Measurements from ENCODE around the gene MEX3A. TPM values are rescaled to one million over a fixed set of nuclear protein-coding genes. Genes with fewer than 3 reads are reported as not detected.

Gene MEX3A
- total RNA-seq, 6 donors from 2014 or later = 0.26 to 2.0 (median 1.00) TPM; not detected in 1

DNA sequence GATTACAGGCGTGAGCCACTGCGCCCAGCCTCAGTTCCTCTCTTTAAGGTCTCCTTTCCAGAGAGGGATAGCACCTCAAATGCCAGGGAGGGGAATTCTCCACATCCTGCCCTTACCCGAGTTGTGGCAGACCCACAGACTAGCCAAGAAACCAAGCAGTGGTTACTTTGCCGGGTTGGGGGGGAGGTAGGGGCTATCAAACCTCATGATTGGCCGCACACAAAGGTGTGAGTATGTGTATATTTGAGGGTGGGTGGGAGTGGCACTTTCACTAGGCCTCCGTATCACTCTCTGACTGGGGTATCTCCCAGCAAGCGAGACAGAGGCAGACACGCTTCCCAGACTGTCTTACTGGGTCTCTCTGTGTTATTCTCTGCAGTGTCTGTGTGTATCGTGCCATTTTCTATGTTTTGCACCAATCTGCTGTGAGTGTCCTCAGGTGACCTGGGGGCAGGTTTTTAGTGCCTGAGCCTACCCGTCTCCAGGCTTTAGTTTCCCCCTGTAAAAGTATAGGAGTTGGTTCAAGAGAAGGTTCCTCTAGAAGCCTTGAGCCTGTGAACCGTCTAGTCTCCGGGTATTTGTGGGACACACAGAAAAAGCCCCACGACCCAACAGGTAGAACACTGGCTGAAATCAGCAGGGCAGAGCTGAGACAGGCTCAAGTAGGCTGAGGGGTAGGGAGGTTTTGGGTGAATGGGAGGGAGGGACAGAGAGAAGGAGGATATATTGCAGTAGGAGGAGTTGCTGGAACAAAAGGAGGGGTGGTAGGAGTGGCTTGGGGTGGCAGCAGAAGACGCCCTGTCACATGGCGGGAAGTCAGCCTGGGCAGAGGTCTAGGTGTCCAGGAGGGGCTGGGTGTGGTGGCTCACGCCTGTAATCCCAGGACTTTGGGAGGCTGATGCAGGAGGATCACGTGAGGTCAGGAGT is 42.6 kb upstream of the MEX3A start:
- Histone ChIP-seq H3K4me3 (peak overlapping the region in 1 of 4 donors; percentile 40), H3K36me3 (peaks cover 0 to 6% (median 3%) of the 10 kb centered on the region in 4 donors), H3K4me1 (peaks cover 98 to 100% (median 99%) of the 10 kb centered on the region in 4 donors), H3K9me3 (no peaks in the 10 kb centered on the region), H3K27ac (peak overlapping the region; percentile 94 to 98 (median 96)), H3K27me3 (no peaks in the 10 kb centered on the region)
- DNase-seq (peak in 1 of 2 donors; percentile 79), ATAC-seq (ENCODE audit: low FRiP score in 2 of 2) (peak in 1 of 2 donors; percentile 3)
- TF ChIP-seq POLR2A (IDR thresholded peaks at IDR 0.05) (peak in 2 of 4 donors; percentile 9 to 40), EP300 (IDR thresholded peaks at IDR 0.05) (no peak), POLR2AphosphoS5 (IDR thresholded peaks at IDR 0.05) (peak; percentile 41 to 66)
- TF ChIP-seq, protein P1, sequence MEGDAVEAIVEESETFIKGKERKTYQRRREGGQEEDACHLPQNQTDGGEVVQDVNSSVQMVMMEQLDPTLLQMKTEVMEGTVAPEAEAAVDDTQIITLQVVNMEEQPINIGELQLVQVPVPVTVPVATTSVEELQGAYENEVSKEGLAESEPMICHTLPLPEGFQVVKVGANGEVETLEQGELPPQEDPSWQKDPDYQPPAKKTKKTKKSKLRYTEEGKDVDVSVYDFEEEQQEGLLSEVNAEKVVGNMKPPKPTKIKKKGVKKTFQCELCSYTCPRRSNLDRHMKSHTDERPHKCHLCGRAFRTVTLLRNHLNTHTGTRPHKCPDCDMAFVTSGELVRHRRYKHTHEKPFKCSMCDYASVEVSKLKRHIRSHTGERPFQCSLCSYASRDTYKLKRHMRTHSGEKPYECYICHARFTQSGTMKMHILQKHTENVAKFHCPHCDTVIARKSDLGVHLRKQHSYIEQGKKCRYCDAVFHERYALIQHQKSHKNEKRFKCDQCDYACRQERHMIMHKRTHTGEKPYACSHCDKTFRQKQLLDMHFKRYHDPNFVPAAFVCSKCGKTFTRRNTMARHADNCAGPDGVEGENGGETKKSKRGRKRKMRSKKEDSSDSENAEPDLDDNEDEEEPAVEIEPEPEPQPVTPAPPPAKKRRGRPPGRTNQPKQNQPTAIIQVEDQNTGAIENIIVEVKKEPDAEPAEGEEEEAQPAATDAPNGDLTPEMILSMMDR (IDR thresholded peaks at IDR 0.05) = no peak
- WGBS, 2 donors = 59 to 68% methylated on average over 16 to 17 of the region's 17 CpGs

DNA sequence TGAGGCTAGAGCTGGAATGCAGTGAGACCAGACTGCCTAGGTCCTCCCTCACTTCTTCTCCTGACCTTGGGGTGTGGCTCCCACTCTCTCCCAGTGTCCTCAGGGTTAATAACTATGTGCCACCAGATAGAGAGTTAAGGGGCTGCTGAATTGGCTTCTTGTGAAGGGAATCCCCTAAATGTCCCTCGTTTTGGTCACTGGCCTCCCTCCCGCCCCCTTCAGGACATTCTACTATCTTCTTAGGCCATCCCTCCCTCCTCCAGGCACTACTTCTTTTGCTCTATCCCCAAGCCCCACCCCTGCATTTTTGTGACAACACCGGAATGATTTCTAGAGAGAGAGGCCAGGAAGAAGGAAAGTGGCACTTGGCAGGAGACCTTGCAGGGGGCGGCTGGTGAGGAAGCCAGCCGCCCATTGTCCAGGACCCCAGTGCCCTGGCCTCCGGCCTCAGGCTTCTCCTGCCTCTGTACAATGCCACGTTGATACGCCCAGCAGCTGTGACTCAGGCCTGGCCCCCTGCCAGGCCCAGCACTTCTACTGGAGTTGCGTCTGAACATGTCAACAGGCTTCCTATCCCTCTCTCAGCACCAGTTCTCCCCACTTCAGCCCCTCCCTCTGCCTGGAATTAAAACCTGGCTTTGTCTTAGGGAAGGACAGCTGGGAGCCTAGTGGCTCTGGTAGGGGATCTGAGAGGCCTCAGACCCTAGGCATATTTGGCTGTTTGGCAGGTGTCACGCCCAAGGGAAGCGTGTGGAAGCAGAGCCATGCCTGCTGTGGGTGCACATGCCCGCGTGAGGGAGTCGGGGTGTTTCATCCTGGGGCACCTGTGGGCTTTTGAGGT is 41.3 kb upstream of the MEX3A start:
- peak overlapping the region in 3 of 4 donors; percentile 9 to 40 (median 35) for H3K4me3 ChIP-seq
- H3K36me3 ChIP-seq = peaks cover 0 to 6% (median 3%) of the 10 kb centered on the region in 4 donors
- H3K4me1 ChIP-seq = peaks cover 98 to 100% (median 99%) of the 10 kb centered on the region in 4 donors
- ATAC-seq (ENCODE audit: low FRiP score in 2 of 2) = peak; percentile 57 to 87
- peak; percentile 97 to 98 for DNase-seq
- H3K27me3 ChIP-seq = no peaks in the 10 kb centered on the region
- no peaks in the 10 kb centered on the region for H3K9me3 ChIP-seq
- TF ChIP-seq POLR2AphosphoS5 (IDR thresholded peaks at IDR 0.05) (peak; percentile 88 to 93), POLR2A (IDR thresholded peaks at IDR 0.05) (peak in 3 of 4 donors; percentile 12 to 80 (median 53)), EP300 (IDR thresholded peaks at IDR 0.05) (peak in 1 of 4 donors; percentile 79)
- TF ChIP-seq, protein P1 (IDR thresholded peaks at IDR 0.05) = peak in 4 of 6 experiments; percentile 5 to 26 (median 20)
- WGBS, 2 donors = 3 to 12% methylated on average over 9 to 14 of the region's 14 CpGs
- H3K27ac ChIP-seq = peak overlapping the region; percentile 94 to 98 (median 96)

DNA sequence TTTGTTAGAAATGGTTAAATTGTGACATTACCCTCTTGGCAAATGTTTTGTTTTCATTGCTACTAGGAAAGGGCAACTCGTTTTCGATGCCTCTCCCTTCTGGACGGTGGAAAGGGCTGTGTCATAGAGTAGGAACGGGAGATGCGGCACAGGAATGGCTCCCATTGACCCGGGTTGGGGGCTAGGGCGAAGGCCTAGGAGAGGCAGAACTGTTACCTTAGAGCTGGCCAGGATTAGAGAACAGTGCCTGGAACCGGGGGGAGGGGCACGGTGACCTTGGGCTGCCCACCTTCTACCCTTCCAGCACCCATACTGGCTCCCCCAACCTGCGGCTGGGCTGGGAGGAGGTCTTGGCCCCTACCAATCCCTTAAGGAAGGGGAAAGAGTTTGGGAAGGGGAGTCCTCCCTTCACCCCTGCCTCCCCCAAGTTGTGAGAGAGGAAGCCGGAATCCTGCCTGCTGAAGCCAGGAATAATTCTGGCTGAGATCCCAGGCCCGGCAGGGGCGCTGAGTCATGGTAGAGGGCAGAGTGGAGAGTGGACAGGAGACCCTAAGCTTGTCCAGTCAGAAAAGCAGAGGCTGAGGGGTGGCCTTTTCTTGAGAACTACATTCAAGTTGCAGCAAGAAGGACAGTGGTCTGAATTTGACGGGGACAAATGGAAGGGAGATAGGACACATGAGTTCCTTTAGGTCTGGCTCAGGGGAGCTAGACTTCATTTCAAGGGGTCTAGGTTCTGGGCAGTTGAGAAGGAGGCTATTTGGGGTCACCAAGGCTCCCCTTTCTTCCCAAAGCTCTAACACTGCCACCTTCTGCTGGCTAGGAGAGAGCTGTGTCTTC is 40.5 kb upstream of the MEX3A start:
- WGBS, 2 donors = 17 to 29% methylated on average over 14 of the region's 14 CpGs
- no peaks in the 10 kb centered on the region for H3K9me3 ChIP-seq
- H3K4me1 ChIP-seq = peaks cover 97 to 100% (median 99%) of the 10 kb centered on the region in 4 donors
- TF ChIP-seq POLR2AphosphoS5 (IDR thresholded peaks at IDR 0.05) (peak; percentile 13 to 60), EP300 (IDR thresholded peaks at IDR 0.05) (peak in 1 of 4 donors; percentile 41)
- TF ChIP-seq, protein P1 (IDR thresholded peaks at IDR 0.05) = no peak
- peak; percentile 7 to 15 for ATAC-seq (ENCODE audit: low FRiP score in 2 of 2)
- H3K27me3 ChIP-seq = no peaks in the 10 kb centered on the region
- peak in 1 of 2 donors; percentile 84 for DNase-seq
- peak overlapping the region; percentile 94 to 98 (median 96) for H3K27ac ChIP-seq
- peaks cover 0 to 9% (median 3%) of the 10 kb centered on the region in 4 donors for H3K36me3 ChIP-seq
- H3K4me3 ChIP-seq = peak overlapping the region in 3 of 4 donors; percentile 9 to 40 (median 35)

DNA sequence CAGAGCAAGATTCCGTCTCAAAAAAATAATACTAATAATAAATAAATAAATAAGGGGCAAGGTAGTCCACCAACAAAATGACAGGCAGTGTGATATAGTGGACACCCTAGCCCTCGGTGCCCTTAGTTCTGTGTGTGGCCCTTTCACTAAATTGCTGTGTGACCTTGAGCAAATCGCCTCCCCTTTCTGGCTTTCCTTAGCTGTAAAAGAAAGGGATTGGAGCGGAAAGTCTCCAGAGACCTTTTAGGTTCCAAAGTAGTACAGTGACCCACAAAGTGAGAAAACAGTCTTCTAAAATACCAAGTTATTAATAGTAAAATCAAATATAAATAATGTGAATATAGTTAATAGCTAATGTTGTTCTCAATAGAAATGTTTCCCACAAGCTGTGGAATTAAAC is 39.8 kb upstream of the MEX3A start:
- no peak for DNase-seq
- H3K27me3 ChIP-seq = no peaks in the 10 kb centered on the region
- H3K36me3 ChIP-seq = peaks cover 0 to 9% (median 3%) of the 10 kb centered on the region in 4 donors
- H3K4me3 ChIP-seq = peak overlapping the region in 2 of 4 donors; percentile 35 to 40
- H3K9me3 ChIP-seq = no peaks in the 10 kb centered on the region
- no peak for ATAC-seq (ENCODE audit: low FRiP score in 2 of 2)
- no peak for TF ChIP-seq POLR2A (IDR thresholded peaks at IDR 0.05)
- TF ChIP-seq POLR2AphosphoS5 (IDR thresholded peaks at IDR 0.05) = no peak
- TF ChIP-seq EP300 (IDR thresholded peaks at IDR 0.05) = no peak
- TF ChIP-seq, protein P1 (IDR thresholded peaks at IDR 0.05) = no peak
- H3K27ac ChIP-seq = peak overlapping the region; percentile 94 to 98 (median 96)
- peaks cover 97 to 100% (median 99%) of the 10 kb centered on the region in 4 donors for H3K4me1 ChIP-seq
- WGBS, 2 donors = 75 to 80% methylated on average over 4 of the region's 4 CpGs
